Mesothelial cell of epicardium (in vitro differentiated cells): ENCODE measurements around the gene DDX28. TPM values are rescaled to one million over a fixed set of nuclear protein-coding genes. Genes with fewer than 3 reads are reported as not detected.
A peak's percentile ranks its signal among the peaks of the same experiment; 100 is the strongest.
"Not testable (repeated sequence)": the region's sequence is repeated elsewhere in the genome, so short reads cannot be mapped to it uniquely, and the experiment has no call there.

ENCODE experiments used
- DNase-seq, 2 experiments: peaks; one replicate each; pipeline ENCODE4 v3.0.0; 2021; ENCODE audit warnings: low spot score in 2 of 2; ENCODE audit not compliant: unreplicated experiment in 2 of 2
- H3K27ac Mint-ChIP-seq: 2 replicates; pipeline ENCODE4 v1.8.0; 2021; ENCODE audit warnings: mixed read lengths
- H3K27me3 Mint-ChIP-seq: 2 replicates; pipeline ENCODE4 v1.8.0; 2021; ENCODE audit warnings: low read depth, mixed read lengths
- H3K36me3 Mint-ChIP-seq: 2 replicates; pipeline ENCODE4 v1.8.0; 2021; ENCODE audit warnings: mixed read lengths
- H3K4me1 Mint-ChIP-seq: 2 replicates; pipeline ENCODE4 v1.8.0; 2021; ENCODE audit warnings: mixed read lengths
- H3K4me3 Mint-ChIP-seq: 2 replicates; pipeline ENCODE4 v1.8.0; 2021; ENCODE audit warnings: mild to moderate bottlenecking, moderate library complexity, mixed read lengths
- H3K9me3 Mint-ChIP-seq: 2 replicates; pipeline ENCODE4 v1.8.0; 2021; ENCODE audit warnings: mixed read lengths
- total RNA-seq: library from RNA; stranded (reverse); gene quantifications from 3 replicates; pipeline ENCODE4 v1.2.1, GENCODE V29; 2021
- TF ChIP-seq, protein P1 (sequence below): fragments of 200-600 bp; sonication (generic); IDR thresholded peaks from one replicate; pipeline ENCODE4 v1.5.0; 2021; ENCODE audit warnings: antibody characterized with exemption; ENCODE audit not compliant: unreplicated experiment

Gene DDX28
- total RNA-seq, 1 donor from 2014 or later, result 11.8 TPM

DNA sequence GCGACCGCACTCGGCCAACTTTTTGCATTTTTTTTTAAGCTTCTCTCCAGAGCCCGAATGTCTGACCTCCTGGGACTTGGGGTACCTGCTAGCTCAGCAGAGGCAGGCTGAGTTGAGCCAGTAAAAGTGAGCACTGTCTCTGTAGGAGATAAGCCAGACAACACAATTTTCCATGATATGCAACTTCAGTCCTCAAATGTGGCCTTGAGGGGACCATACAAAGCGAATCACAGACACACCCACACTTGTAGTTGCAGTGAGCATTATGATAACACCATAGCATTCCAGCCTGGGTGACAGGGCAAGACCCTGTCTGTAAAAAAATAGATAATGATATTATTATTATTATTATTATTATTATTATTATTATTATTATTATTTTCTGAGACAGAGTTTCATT lies 26.4 kb downstream of the DDX28 start:
- Mint-ChIP-seq H3K4me3 (no peak overlapping the region), H3K9me3 (no peaks in the 10 kb centered on the region), H3K27me3 (no peaks in the 10 kb centered on the region), H3K27ac (no peak overlapping the region), H3K4me1 (peaks cover 2% of the 10 kb centered on the region), H3K36me3 (no peaks in the 10 kb centered on the region)
- no peak for DNase-seq
- TF ChIP-seq, protein P1, sequence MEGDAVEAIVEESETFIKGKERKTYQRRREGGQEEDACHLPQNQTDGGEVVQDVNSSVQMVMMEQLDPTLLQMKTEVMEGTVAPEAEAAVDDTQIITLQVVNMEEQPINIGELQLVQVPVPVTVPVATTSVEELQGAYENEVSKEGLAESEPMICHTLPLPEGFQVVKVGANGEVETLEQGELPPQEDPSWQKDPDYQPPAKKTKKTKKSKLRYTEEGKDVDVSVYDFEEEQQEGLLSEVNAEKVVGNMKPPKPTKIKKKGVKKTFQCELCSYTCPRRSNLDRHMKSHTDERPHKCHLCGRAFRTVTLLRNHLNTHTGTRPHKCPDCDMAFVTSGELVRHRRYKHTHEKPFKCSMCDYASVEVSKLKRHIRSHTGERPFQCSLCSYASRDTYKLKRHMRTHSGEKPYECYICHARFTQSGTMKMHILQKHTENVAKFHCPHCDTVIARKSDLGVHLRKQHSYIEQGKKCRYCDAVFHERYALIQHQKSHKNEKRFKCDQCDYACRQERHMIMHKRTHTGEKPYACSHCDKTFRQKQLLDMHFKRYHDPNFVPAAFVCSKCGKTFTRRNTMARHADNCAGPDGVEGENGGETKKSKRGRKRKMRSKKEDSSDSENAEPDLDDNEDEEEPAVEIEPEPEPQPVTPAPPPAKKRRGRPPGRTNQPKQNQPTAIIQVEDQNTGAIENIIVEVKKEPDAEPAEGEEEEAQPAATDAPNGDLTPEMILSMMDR, result no peak

- H3K36me3 Mint-ChIP-seq, result no peaks in the 10 kb centered on the region
- H3K4me3 Mint-ChIP-seq, result no peak overlapping the region
- no peak for DNase-seq
- peaks cover 2% of the 10 kb centered on the region for H3K4me1 Mint-ChIP-seq
- no peaks in the 10 kb centered on the region for H3K27me3 Mint-ChIP-seq
- no peak overlapping the region for H3K27ac Mint-ChIP-seq
- no peaks in the 10 kb centered on the region for H3K9me3 Mint-ChIP-seq
- TF ChIP-seq, protein P1, result no peak
Observed at GRCh38 chr16:67995423-67995822, 27.6 kb downstream of the DDX28 start.

- H3K4me1 Mint-ChIP-seq, H3K27me3 Mint-ChIP-seq, H3K4me3 Mint-ChIP-seq, H3K36me3 Mint-ChIP-seq, H3K9me3 Mint-ChIP-seq, DNase-seq, H3K27ac Mint-ChIP-seq: not testable (repeated sequence)
Observed at GRCh38 chr16:67994040-67994408, 29.0 kb downstream of the DDX28 start.

DNA sequence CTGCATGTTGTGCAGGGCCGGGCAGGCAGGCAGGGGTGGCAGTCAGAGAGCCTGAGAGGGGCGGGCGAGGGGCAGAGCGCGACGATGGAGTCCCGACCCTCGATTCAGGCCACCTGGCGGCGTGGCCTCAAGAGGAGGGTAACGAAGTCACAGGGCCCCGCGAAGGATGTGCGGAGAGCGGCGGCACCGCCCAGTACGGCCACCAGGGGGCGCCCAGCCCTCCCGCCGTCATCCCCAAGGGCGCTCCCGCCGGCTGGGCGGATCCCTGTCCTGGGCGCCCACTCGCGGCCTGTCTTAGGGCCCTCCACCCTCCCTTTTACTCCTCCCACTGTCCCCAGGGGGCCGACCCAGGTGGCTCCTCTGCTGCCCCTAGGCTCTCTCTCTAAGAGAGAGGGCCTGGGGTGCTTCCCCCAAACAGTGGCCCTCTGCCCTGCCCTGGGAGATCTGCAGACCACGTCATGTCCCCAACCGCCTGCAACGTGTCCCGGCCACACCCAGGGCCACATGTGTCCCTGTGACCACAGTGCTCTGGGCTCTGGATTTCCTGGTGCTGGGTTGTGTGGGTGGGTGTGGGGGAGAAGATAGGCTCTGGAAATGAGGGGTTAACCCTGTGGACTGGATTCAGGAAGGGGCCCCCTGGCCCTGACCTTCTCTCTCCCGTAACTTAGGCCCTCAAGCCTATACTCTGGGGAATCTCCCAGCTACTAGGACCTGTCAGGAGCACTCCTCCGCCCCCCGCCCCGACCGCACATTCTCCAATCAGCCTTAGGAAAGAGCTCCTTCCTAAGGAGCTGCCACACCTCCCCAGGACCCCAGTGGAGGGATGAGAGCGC lies 29.6 kb downstream of the DDX28 start:
- Mint-ChIP-seq H3K4me3 (peak overlapping the region; percentile 20), H3K27ac (no peak overlapping the region), H3K9me3 (no peaks in the 10 kb centered on the region), H3K36me3 (no peaks in the 10 kb centered on the region), H3K27me3 (no peaks in the 10 kb centered on the region), H3K4me1 (peaks cover 2% of the 10 kb centered on the region)
- TF ChIP-seq, protein P1, result peak; percentile 99
- DNase-seq, result peak; percentile 63 to 87

DNA sequence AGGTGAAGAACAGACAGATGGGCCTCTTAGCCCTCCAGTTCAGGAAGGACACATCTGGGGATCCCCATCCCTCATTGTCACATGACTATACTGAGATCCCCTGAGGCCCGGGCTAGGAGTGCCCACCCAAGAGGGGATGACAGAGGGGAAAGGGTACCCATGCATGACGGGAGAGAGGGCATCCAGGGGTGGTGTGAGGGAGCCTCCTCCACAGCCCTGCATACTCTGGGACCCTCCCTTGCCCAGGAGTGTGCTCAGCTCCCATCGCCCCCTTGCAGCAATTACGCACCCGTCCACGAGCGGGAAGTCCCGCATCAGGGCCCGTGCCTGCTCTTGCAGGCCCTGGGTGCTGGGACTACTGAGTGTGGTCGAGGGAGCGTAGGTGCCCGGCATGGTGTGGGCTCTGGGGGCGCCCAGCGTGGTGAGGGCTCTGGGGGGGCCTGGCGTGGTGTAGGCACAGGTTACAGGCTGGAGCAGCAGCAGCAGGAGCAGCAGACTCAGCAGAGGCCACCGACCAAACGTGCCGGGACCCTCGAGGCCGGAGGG lies 30.3 kb downstream of the DDX28 start:
- H3K9me3 Mint-ChIP-seq, result no peaks in the 10 kb centered on the region
- H3K4me1 Mint-ChIP-seq, result peaks cover 2% of the 10 kb centered on the region
- no peaks in the 10 kb centered on the region for H3K27me3 Mint-ChIP-seq
- no peaks in the 10 kb centered on the region for H3K36me3 Mint-ChIP-seq
- TF ChIP-seq, protein P1, result no peak
- H3K27ac Mint-ChIP-seq, result no peak overlapping the region
- H3K4me3 Mint-ChIP-seq, result no peak overlapping the region
- DNase-seq, result no peak

- H3K36me3 Mint-ChIP-seq, result no peaks in the 10 kb centered on the region
- DNase-seq, result no peak
- H3K9me3 Mint-ChIP-seq, result no peaks in the 10 kb centered on the region
- H3K4me1 Mint-ChIP-seq, result peaks cover 2% of the 10 kb centered on the region
- H3K27ac Mint-ChIP-seq, result no peak overlapping the region
- H3K27me3 Mint-ChIP-seq, result no peaks in the 10 kb centered on the region
- H3K4me3 Mint-ChIP-seq, result no peak overlapping the region
- TF ChIP-seq, protein P1, result no peak
Observed at GRCh38 chr16:67990018-67990386, 33.0 kb downstream of the DDX28 start.
